ENCODE measurements around the gene BICC1.

BICC1 gene

DNA sequence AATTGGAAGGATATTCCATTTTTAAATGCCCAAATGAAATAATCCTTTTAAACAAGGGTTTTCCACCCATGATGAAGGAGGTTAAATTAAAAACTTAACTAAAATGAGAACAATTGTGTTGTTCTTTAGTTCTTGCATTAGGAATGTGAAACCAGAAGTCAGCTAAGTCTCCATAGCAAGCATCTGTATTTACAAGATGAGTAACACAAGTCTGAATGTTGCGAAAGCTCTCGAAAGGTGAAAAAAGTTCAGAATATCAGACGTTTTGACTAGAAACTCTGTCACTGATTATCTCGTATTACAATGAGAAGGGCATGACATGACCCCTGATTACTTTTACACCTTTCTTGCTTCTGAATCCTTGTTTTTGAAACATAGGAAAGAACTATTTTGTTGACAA is 149.6 kb downstream of the BICC1 start:
- Histone ChIP-seq H3K27me3 (ENCODE audit: insufficient read depth, poor library complexity, severe bottlenecking) (no peaks in the 10 kb centered on the region), H3K27ac (replicated peaks) (no peak overlapping the region), H3K4me3 (replicated peaks; ENCODE audit: insufficient read depth, low read length) (no peak overlapping the region)
- TF ChIP-seq POLR2AphosphoS5 (IDR thresholded peaks at IDR 0.05; ENCODE audit: low read depth), result no peak
- TF ChIP-seq SPI1 (IDR thresholded peaks at IDR 0.05; ENCODE audit: borderline replicate concordance, low read depth), result no peak
- TF ChIP-seq, protein P1, sequence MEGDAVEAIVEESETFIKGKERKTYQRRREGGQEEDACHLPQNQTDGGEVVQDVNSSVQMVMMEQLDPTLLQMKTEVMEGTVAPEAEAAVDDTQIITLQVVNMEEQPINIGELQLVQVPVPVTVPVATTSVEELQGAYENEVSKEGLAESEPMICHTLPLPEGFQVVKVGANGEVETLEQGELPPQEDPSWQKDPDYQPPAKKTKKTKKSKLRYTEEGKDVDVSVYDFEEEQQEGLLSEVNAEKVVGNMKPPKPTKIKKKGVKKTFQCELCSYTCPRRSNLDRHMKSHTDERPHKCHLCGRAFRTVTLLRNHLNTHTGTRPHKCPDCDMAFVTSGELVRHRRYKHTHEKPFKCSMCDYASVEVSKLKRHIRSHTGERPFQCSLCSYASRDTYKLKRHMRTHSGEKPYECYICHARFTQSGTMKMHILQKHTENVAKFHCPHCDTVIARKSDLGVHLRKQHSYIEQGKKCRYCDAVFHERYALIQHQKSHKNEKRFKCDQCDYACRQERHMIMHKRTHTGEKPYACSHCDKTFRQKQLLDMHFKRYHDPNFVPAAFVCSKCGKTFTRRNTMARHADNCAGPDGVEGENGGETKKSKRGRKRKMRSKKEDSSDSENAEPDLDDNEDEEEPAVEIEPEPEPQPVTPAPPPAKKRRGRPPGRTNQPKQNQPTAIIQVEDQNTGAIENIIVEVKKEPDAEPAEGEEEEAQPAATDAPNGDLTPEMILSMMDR (IDR thresholded peaks at IDR 0.05; ENCODE audit: insufficient read depth, low read length), result no peak
- TF ChIP-seq, protein P2, sequence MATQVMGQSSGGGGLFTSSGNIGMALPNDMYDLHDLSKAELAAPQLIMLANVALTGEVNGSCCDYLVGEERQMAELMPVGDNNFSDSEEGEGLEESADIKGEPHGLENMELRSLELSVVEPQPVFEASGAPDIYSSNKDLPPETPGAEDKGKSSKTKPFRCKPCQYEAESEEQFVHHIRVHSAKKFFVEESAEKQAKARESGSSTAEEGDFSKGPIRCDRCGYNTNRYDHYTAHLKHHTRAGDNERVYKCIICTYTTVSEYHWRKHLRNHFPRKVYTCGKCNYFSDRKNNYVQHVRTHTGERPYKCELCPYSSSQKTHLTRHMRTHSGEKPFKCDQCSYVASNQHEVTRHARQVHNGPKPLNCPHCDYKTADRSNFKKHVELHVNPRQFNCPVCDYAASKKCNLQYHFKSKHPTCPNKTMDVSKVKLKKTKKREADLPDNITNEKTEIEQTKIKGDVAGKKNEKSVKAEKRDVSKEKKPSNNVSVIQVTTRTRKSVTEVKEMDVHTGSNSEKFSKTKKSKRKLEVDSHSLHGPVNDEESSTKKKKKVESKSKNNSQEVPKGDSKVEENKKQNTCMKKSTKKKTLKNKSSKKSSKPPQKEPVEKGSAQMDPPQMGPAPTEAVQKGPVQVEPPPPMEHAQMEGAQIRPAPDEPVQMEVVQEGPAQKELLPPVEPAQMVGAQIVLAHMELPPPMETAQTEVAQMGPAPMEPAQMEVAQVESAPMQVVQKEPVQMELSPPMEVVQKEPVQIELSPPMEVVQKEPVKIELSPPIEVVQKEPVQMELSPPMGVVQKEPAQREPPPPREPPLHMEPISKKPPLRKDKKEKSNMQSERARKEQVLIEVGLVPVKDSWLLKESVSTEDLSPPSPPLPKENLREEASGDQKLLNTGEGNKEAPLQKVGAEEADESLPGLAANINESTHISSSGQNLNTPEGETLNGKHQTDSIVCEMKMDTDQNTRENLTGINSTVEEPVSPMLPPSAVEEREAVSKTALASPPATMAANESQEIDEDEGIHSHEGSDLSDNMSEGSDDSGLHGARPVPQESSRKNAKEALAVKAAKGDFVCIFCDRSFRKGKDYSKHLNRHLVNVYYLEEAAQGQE (IDR thresholded peaks at IDR 0.05; ENCODE audit: insufficient replicate concordance, low read depth), result no peak
- no peak for TF ChIP-seq GABPA (IDR thresholded peaks at IDR 0.05; ENCODE audit: low read depth)
- no peak for DNase-seq (ENCODE audit: low read depth in 1 of 2, low spot score in 1 of 2)

DNA sequence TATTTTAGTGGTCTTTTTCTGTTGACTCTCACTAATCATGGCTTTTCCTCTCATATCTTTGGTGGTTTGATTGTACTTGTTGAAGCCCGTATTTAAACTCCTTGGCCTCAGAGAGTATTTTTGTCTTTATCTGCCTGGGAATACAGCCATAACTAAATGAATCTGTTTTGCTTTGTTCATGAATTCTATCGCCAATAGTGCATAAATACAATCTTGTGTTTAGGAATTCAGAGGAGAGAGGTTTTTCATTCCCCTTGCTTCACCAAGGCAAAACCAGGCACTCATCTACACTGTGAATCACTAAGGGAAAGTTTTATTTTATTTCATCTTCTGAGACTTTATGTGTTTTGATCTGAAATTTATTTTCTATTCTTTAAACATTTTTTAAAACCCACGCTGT is 152.7 kb downstream of the BICC1 start:
- TF ChIP-seq POLR2AphosphoS5 (IDR thresholded peaks at IDR 0.05; ENCODE audit: low read depth), result no peak
- TF ChIP-seq GABPA (IDR thresholded peaks at IDR 0.05; ENCODE audit: low read depth), result no peak
- TF ChIP-seq SPI1 (IDR thresholded peaks at IDR 0.05; ENCODE audit: borderline replicate concordance, low read depth), result no peak
- no peak overlapping the region for H3K4me3 ChIP-seq (replicated peaks; ENCODE audit: insufficient read depth, low read length)
- H3K27ac ChIP-seq (replicated peaks), result no peak overlapping the region
- H3K27me3 ChIP-seq (ENCODE audit: insufficient read depth, poor library complexity, severe bottlenecking), result no peaks in the 10 kb centered on the region
- DNase-seq (ENCODE audit: low read depth in 1 of 2, low spot score in 1 of 2), result no peak

DNA sequence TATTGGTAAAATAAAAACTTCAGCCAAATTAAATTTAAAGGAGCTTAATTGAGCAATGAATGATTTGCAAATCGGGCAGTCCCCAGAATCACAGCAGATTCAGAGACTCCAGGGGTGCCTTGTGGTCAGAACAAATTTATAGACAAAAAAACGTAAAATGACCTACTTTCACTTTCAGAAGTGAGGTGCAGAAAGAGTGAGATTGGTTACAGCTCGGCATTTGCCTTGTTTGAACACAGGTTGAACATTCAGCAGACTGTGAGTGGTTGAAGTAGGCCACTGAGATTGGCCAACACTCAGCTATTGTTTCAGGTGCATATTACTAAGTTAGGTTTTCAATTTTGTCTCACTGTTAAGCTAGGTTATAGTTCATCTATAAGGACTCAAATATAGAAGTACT is 153.4 kb downstream of the BICC1 start:
- Histone ChIP-seq H3K4me3 (replicated peaks; ENCODE audit: insufficient read depth, low read length) (no peak overlapping the region), H3K27me3 (ENCODE audit: insufficient read depth, poor library complexity, severe bottlenecking) (no peaks in the 10 kb centered on the region), H3K27ac (replicated peaks) (no peak overlapping the region)
- no peak for TF ChIP-seq SPI1 (IDR thresholded peaks at IDR 0.05; ENCODE audit: borderline replicate concordance, low read depth)
- no peak for DNase-seq (ENCODE audit: low read depth in 1 of 2, low spot score in 1 of 2)

DNA sequence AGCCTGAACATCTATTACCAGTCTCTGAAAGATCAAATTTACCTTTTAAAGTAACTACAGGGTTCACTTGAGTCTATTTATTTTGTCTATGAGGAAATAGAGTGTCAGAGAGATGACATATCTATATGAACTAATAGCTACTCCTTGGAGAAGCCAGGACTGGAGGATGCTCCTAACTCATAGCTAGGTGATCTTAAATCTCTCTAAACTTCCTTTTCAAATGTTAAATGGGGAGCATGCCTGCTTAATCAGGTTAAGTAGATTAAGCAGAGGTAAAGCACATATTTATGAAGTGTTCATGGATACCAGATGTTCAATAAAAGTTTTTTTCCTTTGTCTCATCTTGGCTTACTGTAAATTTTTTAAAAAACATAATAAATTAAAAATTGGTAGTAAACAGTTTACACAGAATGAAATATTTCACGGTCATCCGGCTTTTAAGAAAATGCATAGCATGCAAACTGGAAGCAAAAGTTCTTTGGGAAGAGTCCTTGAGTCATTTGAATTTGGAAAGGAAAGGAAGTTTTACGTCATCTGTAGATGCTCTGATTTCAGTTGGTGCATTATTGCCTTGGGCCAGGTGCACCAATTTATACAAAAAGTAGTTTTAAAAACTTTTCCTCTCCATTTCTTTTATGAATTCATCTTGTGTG is 155.1 kb downstream of the BICC1 start:
- DNase-seq (ENCODE audit: low read depth in 1 of 2, low spot score in 1 of 2), result no peak
- Histone ChIP-seq H3K27me3 (ENCODE audit: insufficient read depth, poor library complexity, severe bottlenecking) (peaks cover 3% of the 10 kb centered on the region), H3K4me3 (replicated peaks; ENCODE audit: insufficient read depth, low read length) (no peak overlapping the region), H3K27ac (replicated peaks) (no peak overlapping the region)
- TF ChIP-seq, protein P2 (IDR thresholded peaks at IDR 0.05; ENCODE audit: insufficient replicate concordance, low read depth), result no peak
- TF ChIP-seq GABPA (IDR thresholded peaks at IDR 0.05; ENCODE audit: low read depth), result no peak
- TF ChIP-seq, protein P1 (IDR thresholded peaks at IDR 0.05; ENCODE audit: insufficient read depth, low read length), result no peak
- no peak for TF ChIP-seq SPI1 (IDR thresholded peaks at IDR 0.05; ENCODE audit: borderline replicate concordance, low read depth)
- TF ChIP-seq POLR2AphosphoS5 (IDR thresholded peaks at IDR 0.05; ENCODE audit: low read depth), result no peak

DNA sequence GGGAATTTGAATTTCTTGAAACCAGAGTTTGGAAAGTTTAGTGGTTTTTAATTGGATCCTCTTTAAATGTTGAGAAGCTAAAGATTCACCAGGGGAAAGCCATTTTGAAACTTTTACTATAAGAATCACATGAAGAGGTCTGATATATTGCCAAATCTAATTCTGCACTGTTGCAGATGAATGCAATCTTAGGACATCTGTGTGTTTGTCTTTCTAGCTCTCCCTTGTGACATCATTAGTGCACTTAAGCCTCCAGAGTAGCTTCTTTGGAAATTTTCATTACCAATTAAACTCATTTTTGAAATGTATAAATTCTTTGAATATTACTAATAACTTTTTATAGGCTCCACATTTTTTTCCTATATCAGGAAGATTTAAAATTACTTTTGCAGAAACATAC is 160.2 kb downstream of the BICC1 start:
- no peak overlapping the region for H3K4me3 ChIP-seq (replicated peaks; ENCODE audit: insufficient read depth, low read length)
- no peak for DNase-seq (ENCODE audit: low read depth in 1 of 2, low spot score in 1 of 2)
- peaks cover 3% of the 10 kb centered on the region for H3K27me3 ChIP-seq (ENCODE audit: insufficient read depth, poor library complexity, severe bottlenecking)
- TF ChIP-seq, protein P2 (IDR thresholded peaks at IDR 0.05; ENCODE audit: insufficient replicate concordance, low read depth), result no peak
- TF ChIP-seq GABPA (IDR thresholded peaks at IDR 0.05; ENCODE audit: low read depth) (no peak), SPI1 (IDR thresholded peaks at IDR 0.05; ENCODE audit: borderline replicate concordance, low read depth) (no peak), POLR2AphosphoS5 (IDR thresholded peaks at IDR 0.05; ENCODE audit: low read depth) (no peak)
- TF ChIP-seq, protein P1 (IDR thresholded peaks at IDR 0.05; ENCODE audit: insufficient read depth, low read length), result no peak
- no peak overlapping the region for H3K27ac ChIP-seq (replicated peaks)

All from HL-60 (cell line).